Measurements from ENCODE around the gene PPIP5K2. TPM values are rescaled to one million over a fixed set of nuclear protein-coding genes. Genes with fewer than 3 reads are reported as not detected.

Gene PPIP5K2
- total and polyA plus RNA-seq, 7 donors, result 4.5 to 11.0 (median 7.4) TPM

DNA sequence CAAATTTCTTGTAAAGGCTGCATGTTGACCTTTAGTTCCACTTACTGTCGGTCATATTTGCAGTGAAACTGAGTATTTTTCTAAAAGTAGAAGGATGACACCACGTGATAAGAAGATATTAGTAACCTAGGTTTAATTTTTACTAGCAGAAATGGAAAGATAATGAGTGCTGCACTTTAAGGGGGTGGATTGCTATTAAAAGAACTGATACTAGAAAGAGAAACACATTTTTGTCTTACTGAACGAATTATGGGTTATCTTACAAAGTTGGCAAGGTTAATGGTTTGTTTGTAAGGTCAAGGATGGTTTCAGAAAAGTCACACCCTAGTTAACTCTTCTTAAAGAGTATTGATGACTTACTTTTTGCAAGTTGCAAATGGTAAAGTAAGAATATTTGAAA is 140.8 kb downstream of the PPIP5K2 start:
- TF ChIP-seq, protein P1, sequence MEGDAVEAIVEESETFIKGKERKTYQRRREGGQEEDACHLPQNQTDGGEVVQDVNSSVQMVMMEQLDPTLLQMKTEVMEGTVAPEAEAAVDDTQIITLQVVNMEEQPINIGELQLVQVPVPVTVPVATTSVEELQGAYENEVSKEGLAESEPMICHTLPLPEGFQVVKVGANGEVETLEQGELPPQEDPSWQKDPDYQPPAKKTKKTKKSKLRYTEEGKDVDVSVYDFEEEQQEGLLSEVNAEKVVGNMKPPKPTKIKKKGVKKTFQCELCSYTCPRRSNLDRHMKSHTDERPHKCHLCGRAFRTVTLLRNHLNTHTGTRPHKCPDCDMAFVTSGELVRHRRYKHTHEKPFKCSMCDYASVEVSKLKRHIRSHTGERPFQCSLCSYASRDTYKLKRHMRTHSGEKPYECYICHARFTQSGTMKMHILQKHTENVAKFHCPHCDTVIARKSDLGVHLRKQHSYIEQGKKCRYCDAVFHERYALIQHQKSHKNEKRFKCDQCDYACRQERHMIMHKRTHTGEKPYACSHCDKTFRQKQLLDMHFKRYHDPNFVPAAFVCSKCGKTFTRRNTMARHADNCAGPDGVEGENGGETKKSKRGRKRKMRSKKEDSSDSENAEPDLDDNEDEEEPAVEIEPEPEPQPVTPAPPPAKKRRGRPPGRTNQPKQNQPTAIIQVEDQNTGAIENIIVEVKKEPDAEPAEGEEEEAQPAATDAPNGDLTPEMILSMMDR (IDR thresholded peaks at IDR 0.05), result no peak
- DNase-seq (no peak), ATAC-seq (no peak)
- peaks cover 36% of the 10 kb centered on the region for H3K4me1 ChIP-seq
- H3K36me3 ChIP-seq (ENCODE audit: insufficient read depth in 1 of 2, low read depth in 1 of 2), result no peaks in the 10 kb centered on the region
- H3K27me3 ChIP-seq (ENCODE audit: insufficient read depth in 3 of 3, low read length in 2 of 3), result no peaks in the 10 kb centered on the region
- no peaks in the 10 kb centered on the region for H3K9me3 ChIP-seq
- intact Hi-C loops (cut with DNase I), result no loop called here
- H3K4me3 ChIP-seq, result peak overlapping the region; percentile 94
- 9 to 31% (median 23%) methylated on average over 3 of the region's 3 CpGs for WGBS, 3 donors
- H3K27ac ChIP-seq, result no peak overlapping the region

Other genes with a start within 250 kb of the PPIP5K2 start
- gene GIN1, start 163 bp upstream of the PPIP5K2 start, total RNA-seq, result 10 to 100 TPM in 3 of 4 donors, 1 to 10 TPM in 1; 9.4 to 12.5 (median 11.8) TPM
- gene GIN1, start 163 bp upstream of the PPIP5K2 start, polyA plus RNA-seq, result 10 to 100 TPM in 1 of 3 donors, 1 to 10 TPM in 2; 7.8 to 12.1 (median 8.9) TPM
- gene MACIR, start 138.5 kb downstream of the PPIP5K2 start, total RNA-seq, result 10 to 100 TPM in 1 of 4 donors, 1 to 10 TPM in 3; 4.7 to 25.3 (median 5.0) TPM
- gene MACIR, start 138.5 kb downstream of the PPIP5K2 start, polyA plus RNA-seq, result 10 to 100 TPM in 2 of 3 donors, 1 to 10 TPM in 1; 5.7 to 12.0 (median 10.8) TPM

Measured in psoas muscle (tissue), 8 donors.